Mesenteric fat pad (tissue), 1 donor: Measurements from ENCODE around the gene PRM2. TPM values are rescaled to one million over a fixed set of nuclear protein-coding genes. Genes with fewer than 3 reads are reported as not detected.

Source experiments
- DNase-seq: peaks from one replicate; pipeline ENCODE4 v3.0.0-alpha.2; 2020; ENCODE audit warnings: low spot score
- microRNA-seq: library from miRNA; unstranded; fragments of <30 nt; microRNA quantifications from one replicate; pipeline ENCODE4 v1.2.0, GENCODE V29; 2020; ENCODE audit warnings: borderline number of aligned reads
- total RNA-seq: library from RNA; stranded (reverse); fragmentation: NEBNext Ultra II Directional; extraction: Animal tissue kit (Norgen Biotek cat#: 25700); gene quantifications from one replicate; pipeline ENCODE4 v1.2.1, GENCODE V29; 2021
- donor health status: DM: yes; HTN: yes; CAD: no.

PRM2 gene
- total RNA-seq, 1 donor from 2014 or later, result not detected

DNA sequence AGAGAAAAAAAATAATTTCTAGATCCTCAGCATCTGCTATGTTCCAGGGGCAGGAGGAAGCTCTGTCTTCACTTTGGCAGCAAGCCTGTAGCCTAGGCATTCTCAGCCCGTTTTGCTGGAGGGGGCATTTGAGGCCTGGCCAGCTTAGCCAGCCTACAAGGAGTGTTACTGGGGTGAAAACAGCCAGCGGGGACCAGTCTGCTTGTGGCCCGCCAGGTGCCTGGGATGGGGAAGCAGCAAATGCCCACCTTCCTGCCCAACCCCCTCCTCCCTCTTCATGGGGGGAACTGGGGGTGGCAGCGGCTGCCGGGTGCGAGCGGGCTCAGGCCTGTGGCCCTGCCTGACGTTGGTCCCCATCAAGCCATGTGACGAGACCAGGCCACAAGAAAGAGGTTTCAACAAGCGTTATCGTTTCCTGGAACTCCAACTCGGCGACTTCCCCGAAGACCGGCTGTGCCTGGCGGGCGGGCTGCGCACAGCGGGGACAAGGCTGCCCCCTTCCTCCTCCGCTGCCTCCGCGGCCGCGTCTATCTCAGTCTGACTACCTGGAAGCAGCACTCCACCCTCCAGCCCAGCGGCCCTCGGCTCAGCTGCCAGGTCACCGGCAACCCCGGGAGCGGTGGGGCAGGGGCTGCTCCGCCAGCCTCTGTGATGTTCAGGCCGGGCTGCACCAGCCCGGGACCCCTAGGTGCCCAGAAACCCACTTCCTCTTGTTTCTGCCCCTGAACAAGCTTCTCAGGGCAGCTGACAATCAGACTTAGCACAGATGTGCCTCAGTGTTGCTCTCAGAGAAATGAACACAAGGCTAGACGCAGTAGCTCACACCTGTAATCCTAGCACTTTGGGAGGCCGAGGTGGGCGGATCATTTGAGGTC is 43.2 kb downstream of the PRM2 start:
- DNase-seq, result no peak

DNA sequence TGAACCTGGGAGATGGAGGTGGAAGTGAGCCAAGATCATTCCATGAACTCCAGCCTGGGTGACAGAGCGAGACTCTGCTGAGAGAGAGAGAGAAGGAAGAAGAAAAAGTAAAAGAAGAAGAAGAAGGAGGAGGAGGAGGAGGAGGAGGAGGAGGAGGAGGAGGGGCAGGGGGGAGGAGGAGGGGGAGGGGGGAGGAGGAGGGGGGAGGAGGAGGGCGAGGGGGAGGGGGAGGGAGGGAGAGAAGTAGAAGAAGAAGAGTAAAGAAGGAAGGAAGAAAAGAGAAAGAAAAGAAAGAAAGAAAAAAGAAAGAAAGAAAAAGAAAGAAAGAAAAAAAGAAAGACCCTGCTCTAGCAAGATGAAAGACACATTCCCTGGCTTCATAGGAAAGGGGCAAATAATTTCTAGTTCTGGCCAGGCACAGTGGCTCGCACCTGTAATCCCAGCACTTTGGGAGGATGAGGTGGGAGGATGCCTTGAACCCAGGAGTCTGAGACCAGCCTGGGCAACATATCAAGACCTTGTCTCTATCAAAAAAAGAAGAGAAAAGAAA is 43.9 kb downstream of the PRM2 start:
- DNase-seq, result no peak

DNA sequence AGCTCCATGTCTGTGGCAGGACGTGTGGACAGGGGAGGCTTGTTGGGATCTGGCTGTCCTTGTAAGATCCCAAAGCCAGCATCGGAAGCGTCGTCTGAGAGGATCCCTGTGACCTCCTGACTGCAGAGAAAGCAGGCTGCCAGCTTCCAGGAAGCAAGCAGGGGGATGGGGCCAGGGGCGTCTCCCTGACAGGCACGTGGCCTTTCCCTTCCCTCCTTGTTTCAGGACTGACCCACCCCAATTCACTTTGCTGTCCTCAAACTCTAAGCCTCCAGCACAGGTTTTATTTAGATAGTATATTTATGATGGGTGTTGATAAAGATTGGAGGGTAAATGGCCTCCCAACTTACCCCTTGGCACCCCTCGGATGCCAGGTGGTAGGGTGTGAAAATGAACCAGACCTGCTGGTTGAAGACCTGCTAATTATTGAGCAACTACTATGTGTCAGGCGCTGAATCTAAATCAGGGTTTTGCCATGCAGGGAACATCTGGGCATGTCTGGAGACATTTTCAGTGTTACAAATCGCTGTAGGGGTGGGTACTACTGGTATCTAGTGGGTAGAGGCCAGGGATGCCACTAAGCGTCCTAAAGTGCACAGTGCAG is 44.8 kb downstream of the PRM2 start:
- DNase-seq, result no peak

DNA sequence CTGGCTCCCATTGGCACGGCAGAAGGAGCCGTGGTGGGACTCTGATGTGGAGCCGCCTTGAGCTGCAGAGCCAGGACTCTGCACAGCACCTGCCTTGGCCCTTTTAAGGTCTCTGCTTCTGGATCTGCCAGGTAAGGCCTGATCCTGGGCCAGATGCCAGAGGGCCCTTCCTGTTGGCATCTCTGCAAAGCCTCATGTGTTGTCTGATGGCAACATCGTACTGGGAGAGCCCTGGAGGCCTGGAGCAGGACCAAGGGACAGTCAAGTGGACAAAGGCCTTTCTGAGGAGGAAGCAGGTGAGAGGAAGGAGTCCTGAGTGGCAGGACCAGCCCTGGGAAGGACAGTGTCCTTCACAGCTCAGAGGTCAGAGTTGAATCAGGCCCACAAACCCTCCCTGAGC is 46.4 kb downstream of the PRM2 start:
- DNase-seq, result no peak

GRCh38 chr16:11229432-11229831 is 46.8 kb downstream of the PRM2 start:
- DNase-seq, result no peak

DNA sequence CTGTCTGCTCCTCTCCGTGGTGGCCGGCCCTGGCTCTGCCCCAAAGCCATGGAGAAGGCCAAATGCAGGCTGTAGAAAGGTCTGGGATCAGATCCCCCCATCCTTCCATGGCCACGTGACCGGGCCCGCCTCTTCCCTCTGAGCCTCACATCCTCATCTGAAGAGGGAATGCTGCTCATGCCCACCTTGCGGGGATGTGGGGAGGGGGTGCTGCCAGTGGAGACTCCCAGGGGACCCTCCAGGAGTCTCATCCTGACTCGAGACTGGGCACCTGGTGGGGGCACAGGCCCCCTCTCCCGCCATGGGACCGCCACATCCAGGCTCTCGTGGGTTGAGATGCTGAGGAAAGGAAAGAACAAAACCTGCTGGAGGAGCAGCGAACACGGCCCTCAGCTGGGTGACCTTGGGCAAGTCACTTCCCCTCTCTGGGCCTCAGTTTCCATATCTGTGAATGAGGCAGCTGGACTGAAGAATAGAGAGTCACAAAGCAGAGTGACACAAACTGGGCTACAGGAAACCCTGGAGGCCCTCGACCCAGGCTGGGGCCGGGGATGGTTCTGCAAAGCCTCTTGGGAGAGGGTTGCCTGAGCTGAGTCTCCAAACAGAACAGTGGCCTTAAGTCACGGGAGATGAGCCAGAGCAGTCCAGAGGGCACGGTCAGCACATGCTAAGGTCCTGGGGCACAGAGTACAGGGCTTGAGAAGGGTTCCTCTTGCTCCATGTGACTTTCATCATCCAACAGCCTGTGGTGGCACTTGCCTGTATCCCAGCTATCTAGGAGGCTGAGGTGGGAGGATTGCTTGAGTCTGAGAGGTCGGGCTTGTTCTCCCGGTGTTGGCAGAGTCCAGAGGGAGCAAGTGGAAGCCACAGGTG is 50.4 kb downstream of the PRM2 start:
- no peak for DNase-seq

Small RNA genes lying within 50 kb of the gene (microRNA-seq; reads per million reads assigned to microRNA genes)
- gene MIR548H2, result not detected

Other genes starting within 250 kb of the PRM2 start
- 35.0 TPM for gene SOCS1, start 20.3 kb downstream of the PRM2 start, total RNA-seq
- gene TNP2, start 7.2 kb downstream of the PRM2 start, total RNA-seq, result not detected
- gene PRM3, start 2.9 kb downstream of the PRM2 start, total RNA-seq, result not detected
- not detected for gene PRM1, start 4.8 kb upstream of the PRM2 start, total RNA-seq
- 0.45 TPM for gene RMI2, start 69.0 kb upstream of the PRM2 start, total RNA-seq